H1 (cell line): ENCODE measurements around the gene ATM. TPM values are rescaled to one million over a fixed set of nuclear protein-coding genes. Genes with fewer than 3 reads are reported as not detected.

ENCODE experiments used
- CTCF ChIA-PET: fragments of 300-600 bp; sonication (Branson Sonifier 250); formaldehyde crosslinking; loops from one replicate; lab custom pipeline; 2021; ENCODE audit not compliant: partially characterized antibody; lab: Charles Lee
- POLR2A ChIA-PET: fragments of 300-600 bp; sonication (Branson Sonifier 250); formaldehyde crosslinking; loops from one replicate; lab custom pipeline; 2021; ENCODE audit warnings: inconsistent platforms; ENCODE audit not compliant: partially characterized antibody; lab: Charles Lee
- DNase-seq, 2 experiments: peaks; one replicate each; pipeline versions ENCODE4 v3.0.0 to v3.0.0-alpha.2; 2010 to 2022; ENCODE audit warnings: low spot score in 2 of 2, low read depth in 1 of 2, mixed read lengths in 1 of 2
- FAIRE-seq: peaks from 2 replicates; lab custom pipeline; 2011; peaks lifted over from hg19 to GRCh38; lab: Jason Lieb, UNC
- H2AFZ ChIP-seq: 2 replicates; pipeline ENCODE4 v1.8.1; 2012; ENCODE audit warnings: low read length, inconsistent platforms
- H2AK5ac ChIP-seq: 2 replicates; pipeline ENCODE4 v1.6.1; 2013; ENCODE audit warnings: low read depth, low read length
- H2BK120ac ChIP-seq: replicated peaks from 2 replicates; pipeline ENCODE3; 2013; ENCODE audit warnings: low read depth, low read length, inconsistent platforms
- H2BK12ac ChIP-seq: 2 replicates; pipeline ENCODE4 v1.6.1; 2013; ENCODE audit warnings: low read depth, low read length
- H2BK15ac ChIP-seq: 2 replicates; pipeline ENCODE4 v1.6.1; 2013; ENCODE audit warnings: low read length
- H2BK20ac ChIP-seq: 2 replicates; pipeline ENCODE4 v1.6.1; 2013; ENCODE audit warnings: low read length
- H2BK5ac ChIP-seq: 2 replicates; pipeline ENCODE4 v1.6.1; 2013; ENCODE audit warnings: low read depth, low read length
- H3K14ac ChIP-seq: 2 replicates; pipeline ENCODE4 v1.6.1; 2013; ENCODE audit warnings: inconsistent platforms; ENCODE audit not compliant: insufficient read length
- H3K18ac ChIP-seq: 2 replicates; pipeline ENCODE4 v1.6.1; 2013; ENCODE audit warnings: low read length; ENCODE audit errors: extremely low read depth
- H3K23ac ChIP-seq: 2 replicates; pipeline ENCODE4 v1.6.1; 2013; ENCODE audit warnings: inconsistent platforms; ENCODE audit not compliant: insufficient read length
- H3K23me2 ChIP-seq: 2 replicates; pipeline ENCODE4 v1.6.1; 2013; ENCODE audit warnings: low read depth, low read length
- H3K27ac ChIP-seq: 2 replicates; pipeline ENCODE4 v1.6.1; 2011; ENCODE audit warnings: low read depth, low read length, inconsistent platforms
- H3K27me3 ChIP-seq, 4 experiments: replicated peaks in 1 of 4; 1 replicate in 1 of 4; 2 replicates in 3 of 4; pipeline versions ENCODE4 v1.6.1 to v1.8.1; 2011 to 2013; ENCODE audit warnings: low read length in 3 of 4, mild to moderate bottlenecking in 3 of 4, inconsistent platforms in 2 of 4, mixed read lengths in 2 of 4, moderate library complexity in 1 of 4; ENCODE audit not compliant: control insufficient read depth in 3 of 4, insufficient read depth in 3 of 4; ENCODE audit errors: extremely low read depth in 1 of 4
- H3K36me3 ChIP-seq, 4 experiments: 2 replicates each; pipeline versions ENCODE4 v1.6.1 to v1.8.1; 2011 to 2013; ENCODE audit warnings: mild to moderate bottlenecking in 4 of 4, low read length in 3 of 4, moderate library complexity in 2 of 4, control low read depth in 1 of 4, inconsistent platforms in 1 of 4; ENCODE audit not compliant: insufficient read depth in 4 of 4, control insufficient read depth in 2 of 4
- H3K4ac ChIP-seq: replicated peaks from 2 replicates; pipeline ENCODE3; 2013; ENCODE audit warnings: low read length, low read depth, mixed read lengths, inconsistent platforms; ENCODE audit not compliant: insufficient read length
- H3K4me1 ChIP-seq, 4 experiments: replicated peaks in 1 of 4; 1 replicate in 1 of 4; 2 replicates in 3 of 4; pipeline versions ENCODE4 v1.6.1 to v1.8.1; 2011 to 2013; ENCODE audit warnings: low read length in 3 of 4, inconsistent platforms in 2 of 4, mixed read lengths in 1 of 4; ENCODE audit not compliant: insufficient read depth in 4 of 4, control insufficient read depth in 3 of 4
- H3K4me2 ChIP-seq, 2 experiments: 2 replicates each; pipeline versions ENCODE4 v1.6.1 to v1.8.1; 2011 to 2013; ENCODE audit warnings: low read depth in 2 of 2, low read length in 2 of 2, control low read depth in 1 of 2, inconsistent platforms in 1 of 2, mild to moderate bottlenecking in 1 of 2; ENCODE audit not compliant: insufficient read depth in 1 of 2
- H3K4me3 ChIP-seq, 4 experiments: fragments of 200-600, 300-600 bp in 1 of 4; sonication (generic), shearing (Covaris generic), sonication (Bioruptor Twin) in 1 of 4; 2 replicates each; pipeline versions ENCODE4 v1.5.1 to v1.8.1; 2011 to 2016; ENCODE audit warnings: low read length in 4 of 4, low read depth in 3 of 4, control low read depth in 2 of 4, inconsistent platforms in 2 of 4, mild to moderate bottlenecking in 2 of 4, mixed read lengths in 1 of 4, moderate library complexity in 1 of 4; ENCODE audit not compliant: insufficient read depth in 2 of 4; ENCODE audit errors: extremely low read depth in 1 of 4
- H3K56ac ChIP-seq: replicated peaks from 2 replicates; pipeline ENCODE3; 2013; ENCODE audit warnings: low read depth, mild to moderate bottlenecking, mixed read lengths, low read length, inconsistent platforms; ENCODE audit not compliant: insufficient read length
- H3K79me1 ChIP-seq: 2 replicates; pipeline ENCODE4 v1.6.1; 2013; ENCODE audit warnings: low read depth, low read length, control low read depth
- H3K79me2 ChIP-seq, 2 experiments: 2 replicates each; pipeline versions ENCODE4 v1.6.1 to v1.8.1; 2012 to 2013; ENCODE audit warnings: low read length in 2 of 2, mild to moderate bottlenecking in 2 of 2, inconsistent platforms in 1 of 2; ENCODE audit not compliant: insufficient read depth in 2 of 2, control insufficient read depth in 1 of 2
- H3K9ac ChIP-seq, 4 experiments: replicated peaks in 1 of 4; 1 replicate in 1 of 4; 2 replicates in 3 of 4; pipeline versions ENCODE4 v1.6.1 to v1.8.1; 2011 to 2013; ENCODE audit warnings: low read depth in 3 of 4, low read length in 3 of 4, control low read depth in 2 of 4, mild to moderate bottlenecking in 2 of 4, moderate library complexity in 2 of 4, inconsistent platforms in 1 of 4; ENCODE audit errors: extremely low read depth in 1 of 4
- H3K9me3 ChIP-seq, 2 experiments: 2 replicates each; pipeline versions ENCODE4 v1.6.1 to v1.8.1; 2012 to 2013; ENCODE audit warnings: mild to moderate bottlenecking in 2 of 2, moderate library complexity in 2 of 2, control low read depth in 1 of 2, inconsistent platforms in 1 of 2, low read depth in 1 of 2, low read length in 1 of 2, mixed read lengths in 1 of 2; ENCODE audit not compliant: insufficient read depth in 2 of 2
- H4K20me1 ChIP-seq, 2 experiments: replicated peaks in 1 of 2; 2 replicates each; pipeline versions ENCODE3 to v1.8.1; 2011 to 2013; ENCODE audit warnings: inconsistent platforms in 2 of 2, low read length in 2 of 2, mild to moderate bottlenecking in 1 of 2; ENCODE audit not compliant: insufficient read depth in 2 of 2, control insufficient read depth in 1 of 2
- H4K5ac ChIP-seq: 2 replicates; pipeline ENCODE4 v1.6.1; 2013; ENCODE audit warnings: low read length, low read depth, mixed read lengths, inconsistent platforms; ENCODE audit not compliant: insufficient read length
- H4K8ac ChIP-seq: 2 replicates; pipeline ENCODE4 v1.8.0; 2013; ENCODE audit warnings: mild to moderate bottlenecking, moderate library complexity, low read length, inconsistent platforms; ENCODE audit not compliant: insufficient read depth; ENCODE audit errors: extremely low read depth
- H4K91ac ChIP-seq: replicated peaks from 2 replicates; pipeline ENCODE3; 2013; ENCODE audit warnings: low read length, mixed read lengths, inconsistent platforms; ENCODE audit not compliant: insufficient read length
- CEBPB ChIP-seq: IDR thresholded peaks from 2 replicates; pipeline ENCODE4 v1.6.1; 2012; ENCODE audit warnings: low read depth, low read length
- EGR1 ChIP-seq: IDR thresholded peaks from 2 replicates; pipeline ENCODE4 v1.6.1; 2011; ENCODE audit warnings: low read depth, low read length, borderline replicate concordance
- GTF2F1 ChIP-seq: IDR thresholded peaks from 2 replicates; pipeline ENCODE4 v1.6.1; 2012; ENCODE audit warnings: low read depth, low read length, improper control_type of control experiment, borderline replicate concordance
- RBBP5 ChIP-seq: IDR thresholded peaks from 2 replicates; pipeline ENCODE4 v1.7.1; 2012; ENCODE audit warnings: low read depth, mild to moderate bottlenecking, inconsistent platforms, low read length, moderate library complexity, borderline replicate concordance
- SUZ12 ChIP-seq: fragments of 200-600 bp; sonication (generic); IDR thresholded peaks from 2 replicates; pipeline ENCODE4 v1.6.1; 2012; ENCODE audit warnings: mild to moderate bottlenecking, inconsistent platforms, low read length, moderate library complexity, mixed read lengths
- TBP ChIP-seq: IDR thresholded peaks from 2 replicates; pipeline ENCODE4 v1.6.1; 2011; ENCODE audit warnings: low read depth, low read length, improper control_type of control experiment
- WGBS, 2 experiments: shearing (Covaris generic) in 1 of 2; methylation state at CpG; one replicate each; pipeline versions ENCODE4 v1.1.6 to v1.1.7; 2013 to 2015; ENCODE audit warnings: low lambda C conversion rate in 2 of 2, mixed read lengths in 2 of 2, inconsistent platforms in 1 of 2, low coverage in 1 of 2, missing lambda C conversion rate in 1 of 2; ENCODE audit not compliant: insufficient replicate concordance in 2 of 2, insufficient coverage in 1 of 2, insufficient read length in 1 of 2; ENCODE audit errors: extremely low coverage in 1 of 2, missing lambda C conversion rate in 1 of 2; 5-methylcytosine and 5-hydroxymethylcytosine counted together
- polyA plus RNA-seq, 7 experiments: library from polyadenylated mRNA; depleted of rRNA in 3 of 7; stranded (reverse) in 5 of 7; unstranded in 2 of 7; fragments of >200 nt in 5 of 7; fragments of 200-250 nt in 2 of 7; gene quantifications; 1 replicate in 5 of 7; 2 replicates in 1 of 7; 4 replicates in 1 of 7; pipeline versions ENCODE4 v1.2.1 to v1.2.3, GENCODE V29; 2011 to 2013; ENCODE audit warnings: missing spikeins in 2 of 7, mixed read lengths in 2 of 7
- total RNA-seq: library from RNA; stranded (reverse); fragmentation: NEBNext Ultra II Directional; extraction: Animal tissue kit (Norgen Biotek cat#: 25700); gene quantifications from 2 replicates; pipeline ENCODE4 v1.2.1, GENCODE V29; 2021

Gene ATM
- total and polyA plus RNA-seq, 2 of the 8 experiments (the other 6 are each of a cell fraction or from before 2014, with no cell fraction given), result 14.9 to 55.4 TPM

GRCh38 chr11:108242422-108242821, 19.6 kb downstream of the ATM start:
- ChIA-PET POLR2A (interaction anchor here (0.6 kb wide), 1 partner anchor 130 kb away, joined by 4 read pairs; no protein-coding TSS in a partner anchor), CTCF (no interaction called here)
- no peak for TF ChIP-seq RBBP5
- TF ChIP-seq CEBPB, result no peak
- no peak for TF ChIP-seq EGR1
- no peak for TF ChIP-seq TBP
- TF ChIP-seq GTF2F1, result no peak
- no peak for TF ChIP-seq SUZ12
- H3K4me1 ChIP-seq, result no peaks in the 10 kb centered on the region
- H3K14ac ChIP-seq, result no peak overlapping the region
- H3K23me2 ChIP-seq, result no peaks in the 10 kb centered on the region
- H3K27ac ChIP-seq, result no peak overlapping the region
- H2AK5ac ChIP-seq, result no peak overlapping the region
- peaks cover 0 to 26% (median 8%) of the 10 kb centered on the region in 4 experiments; a peak in 6 of 8 replicates for H3K36me3 ChIP-seq
- H3K4ac ChIP-seq, result no peak overlapping the region
- H3K79me2 ChIP-seq, result no peaks in the 10 kb centered on the region
- H2BK15ac ChIP-seq, result no peak overlapping the region
- DNase-seq (no peak), FAIRE-seq (no peak)
- H2BK120ac ChIP-seq, result no peak overlapping the region
- H3K79me1 ChIP-seq, result no peaks in the 10 kb centered on the region
- no peak overlapping the region for H2BK12ac ChIP-seq
- H4K91ac ChIP-seq, result no peak overlapping the region
- no peaks in the 10 kb centered on the region for H3K9me3 ChIP-seq
- H2BK20ac ChIP-seq, result no peak overlapping the region
- WGBS, 2 experiments, result 92% methylated on average over 2 of the region's 2 CpGs; no CpG with 5 or more reads in 1 of the 2 experiments
- no peaks in the 10 kb centered on the region for H4K20me1 ChIP-seq
- H3K18ac ChIP-seq, result no peak overlapping the region
- no peak overlapping the region for H2BK5ac ChIP-seq
- H3K23ac ChIP-seq, result no peak overlapping the region
- H3K27me3 ChIP-seq, result no peaks in the 10 kb centered on the region
- H3K56ac ChIP-seq, result no peak overlapping the region
- H4K8ac ChIP-seq, result no peak overlapping the region
- no peak overlapping the region for H3K4me2 ChIP-seq
- no peak overlapping the region for H3K4me3 ChIP-seq
- no peak overlapping the region for H2AFZ ChIP-seq
- H3K9ac ChIP-seq, result no peak overlapping the region
- H4K5ac ChIP-seq, result no peak overlapping the region
